ENCODE data around the gene INTS12.

GRCh38 chr4:105753361-105753760 lies 44.9 kb upstream of the INTS12 start:
- no peak for TF ChIP-seq POLR2A (IDR thresholded peaks at IDR 0.05)
- no peak for TF ChIP-seq CTCF (IDR thresholded peaks at IDR 0.05)
- no peak for TF ChIP-seq POLR2AphosphoS5 (IDR thresholded peaks at IDR 0.05)
- TF ChIP-seq EP300 (IDR thresholded peaks at IDR 0.05) = no peak

Measured in sigmoid colon (tissue), 4 donors.